ENCODE results near the gene COX8A.

DNA sequence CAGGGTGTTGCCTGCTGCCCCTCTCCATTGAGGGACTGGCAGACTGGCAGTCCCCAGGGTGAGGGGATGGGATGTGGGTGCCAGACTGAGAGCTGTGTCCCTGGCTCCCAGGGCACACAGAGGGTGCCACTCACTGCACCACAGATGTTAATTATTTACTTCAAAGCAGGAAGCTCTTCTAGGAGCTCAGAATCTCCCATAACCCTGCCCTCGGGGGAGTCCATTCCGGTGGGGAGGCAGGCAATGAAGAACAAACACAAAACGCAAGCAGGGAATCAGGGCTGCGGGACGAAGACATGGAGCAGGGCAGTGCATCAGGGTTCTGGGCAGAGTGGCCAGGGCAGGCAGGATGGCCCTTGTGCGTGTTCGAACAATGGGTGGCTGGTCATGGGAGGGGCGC is 37.0 kb downstream of the COX8A start:
- TF ChIP-seq, protein P1, sequence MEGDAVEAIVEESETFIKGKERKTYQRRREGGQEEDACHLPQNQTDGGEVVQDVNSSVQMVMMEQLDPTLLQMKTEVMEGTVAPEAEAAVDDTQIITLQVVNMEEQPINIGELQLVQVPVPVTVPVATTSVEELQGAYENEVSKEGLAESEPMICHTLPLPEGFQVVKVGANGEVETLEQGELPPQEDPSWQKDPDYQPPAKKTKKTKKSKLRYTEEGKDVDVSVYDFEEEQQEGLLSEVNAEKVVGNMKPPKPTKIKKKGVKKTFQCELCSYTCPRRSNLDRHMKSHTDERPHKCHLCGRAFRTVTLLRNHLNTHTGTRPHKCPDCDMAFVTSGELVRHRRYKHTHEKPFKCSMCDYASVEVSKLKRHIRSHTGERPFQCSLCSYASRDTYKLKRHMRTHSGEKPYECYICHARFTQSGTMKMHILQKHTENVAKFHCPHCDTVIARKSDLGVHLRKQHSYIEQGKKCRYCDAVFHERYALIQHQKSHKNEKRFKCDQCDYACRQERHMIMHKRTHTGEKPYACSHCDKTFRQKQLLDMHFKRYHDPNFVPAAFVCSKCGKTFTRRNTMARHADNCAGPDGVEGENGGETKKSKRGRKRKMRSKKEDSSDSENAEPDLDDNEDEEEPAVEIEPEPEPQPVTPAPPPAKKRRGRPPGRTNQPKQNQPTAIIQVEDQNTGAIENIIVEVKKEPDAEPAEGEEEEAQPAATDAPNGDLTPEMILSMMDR (IDR thresholded peaks at IDR 0.05), result no peak
- no peak for TF ChIP-seq POLR2A (IDR thresholded peaks at IDR 0.05)
